CD4-positive, CD25-positive, alpha-beta regulatory T cell (primary cell): ENCODE measurements around the gene LRRC8C. TPM values are rescaled to one million over a fixed set of nuclear protein-coding genes. Genes with fewer than 3 reads are reported as not detected.

ENCODE experiments used
- ATAC-seq, 2 donors: fragments of 150-1000 bp; cut with Tn5 transposase; one replicate each; pipeline ENCODE4 v1.10.0; 2021; ENCODE audit warnings: low read depth in 2 of 2, moderate number of reproducible peaks in 2 of 2, moderate library complexity in 1 of 2
- DNase-seq, 3 donors: peaks; one replicate each; pipeline versions ENCODE4 v3.0.0 to v3.0.0-alpha.2; 2012 to 2022; ENCODE audit warnings: mixed read lengths in 1 of 3
- H3K27ac ChIP-seq: one replicate; pipeline ENCODE4 v1.7.0; 2013; ENCODE audit warnings: mild to moderate bottlenecking, low read length; ENCODE audit not compliant: insufficient read depth, poor library complexity, severe bottlenecking
- H3K27me3 ChIP-seq: one replicate; pipeline ENCODE4 v1.7.0; 2013; ENCODE audit warnings: low read length; ENCODE audit not compliant: control insufficient read depth, insufficient read depth
- H3K36me3 ChIP-seq: one replicate; pipeline ENCODE4 v1.7.0; 2013; ENCODE audit warnings: mild to moderate bottlenecking, low read length, moderate library complexity; ENCODE audit not compliant: control insufficient read depth, insufficient read depth
- H3K4me1 ChIP-seq: 2 replicates; pipeline ENCODE4 v1.7.0; 2013; ENCODE audit warnings: mild to moderate bottlenecking, low read length; ENCODE audit not compliant: insufficient read depth, control insufficient read depth, poor library complexity, severe bottlenecking
- H3K4me3 ChIP-seq: one replicate; pipeline ENCODE4 v1.7.0; 2013; ENCODE audit warnings: low read depth, mild to moderate bottlenecking, low read length, moderate library complexity
- H3K9me3 ChIP-seq, 2 experiments: 1 replicate in 1 of 2; 2 replicates in 1 of 2; pipeline ENCODE4 v1.7.0; 2013; ENCODE audit warnings: low read length in 2 of 2, mild to moderate bottlenecking in 1 of 2, moderate library complexity in 1 of 2; ENCODE audit not compliant: control insufficient read depth in 2 of 2
- H3K27ac Mint-ChIP-seq, 3 donors: one replicate each; pipeline ENCODE4 v1.8.0; 2020 to 2022; ENCODE audit warnings: mild to moderate bottlenecking in 3 of 3, mixed read lengths in 3 of 3, moderate library complexity in 2 of 3
- H3K27me3 Mint-ChIP-seq: one replicate; pipeline ENCODE4 v1.8.0; 2022; ENCODE audit warnings: mild to moderate bottlenecking, mixed read lengths
- H3K36me3 Mint-ChIP-seq: one replicate; pipeline ENCODE4 v1.8.0; 2020; ENCODE audit warnings: mixed read lengths
- H3K4me1 Mint-ChIP-seq, 4 donors: one replicate each; pipeline ENCODE4 v1.8.0; 2020 to 2022; ENCODE audit warnings: mixed read lengths in 4 of 4, mild to moderate bottlenecking in 1 of 4
- H3K4me3 Mint-ChIP-seq, 4 donors: one replicate each; pipeline ENCODE4 v1.8.0; 2020 to 2022; ENCODE audit warnings: mild to moderate bottlenecking in 4 of 4, mixed read lengths in 4 of 4, moderate library complexity in 3 of 4
- H3K9me3 Mint-ChIP-seq, 7 donors: one replicate each; pipeline ENCODE4 v1.8.0; 2020 to 2022; ENCODE audit warnings: mixed read lengths in 7 of 7, mild to moderate bottlenecking in 3 of 7, moderate library complexity in 2 of 7
- polyA plus RNA-seq, 4 donors: library from polyadenylated mRNA; unstranded; fragments of 300-500 nt; fragmentation: Illumina TruSeq; gene quantifications; one replicate each; pipeline ENCODE4 v1.2.3, GENCODE V29; 2021
- total RNA-seq: library from RNA; stranded (reverse); gene quantifications from one replicate; pipeline ENCODE4 v1.2.3, GENCODE V29; 2022

Gene LRRC8C
- total and polyA plus RNA-seq, 5 donors from 2014 or later, result 22.8 to 70.4 (median 24.9) TPM

DNA sequence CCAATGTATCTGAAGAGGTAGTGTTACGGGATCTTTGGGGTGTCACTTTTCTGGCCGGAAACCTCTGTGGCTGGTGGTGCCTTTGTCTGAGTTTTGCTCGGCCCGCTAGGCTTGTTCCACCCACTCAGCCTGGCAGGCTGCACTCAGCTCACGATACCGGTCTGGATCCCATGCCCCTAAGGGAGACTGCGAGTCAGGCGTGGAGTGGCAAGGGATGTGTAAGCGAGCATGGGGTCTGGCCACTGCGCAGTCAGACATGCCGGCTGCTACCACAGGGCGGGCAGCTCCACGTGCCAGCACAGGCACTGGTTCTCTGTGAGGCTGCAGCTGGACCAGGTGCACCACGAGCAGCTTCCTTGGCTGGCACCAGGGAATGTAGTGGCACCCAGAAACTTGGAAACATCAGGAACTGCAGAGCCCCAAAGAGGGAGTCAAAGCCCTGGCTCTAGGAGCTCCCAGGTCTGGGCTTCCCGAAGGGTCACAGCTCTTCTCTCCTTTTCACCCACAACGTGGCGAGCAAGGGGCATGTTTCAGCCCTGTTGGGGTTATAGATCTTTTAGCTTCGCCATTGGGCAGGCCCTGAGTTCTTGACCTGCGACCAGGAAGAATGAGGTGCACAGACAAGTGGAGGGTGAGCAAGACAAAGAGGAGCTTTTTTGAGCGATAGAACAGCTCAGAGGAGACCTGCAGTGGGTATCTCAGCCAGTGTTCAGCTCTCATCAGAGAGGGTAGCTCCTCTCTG is 23.8 kb upstream of the LRRC8C start:
- H3K9me3 Mint-ChIP-seq, result no peaks in the 10 kb centered on the region
- Histone ChIP-seq H3K9me3 (no peaks in the 10 kb centered on the region), H3K4me3 (peak overlapping the region; percentile 82), H3K27ac (peak overlapping the region; percentile 92), H3K27me3 (no peaks in the 10 kb centered on the region), H3K4me1 (peaks cover 89% of the 10 kb centered on the region), H3K36me3 (no peaks in the 10 kb centered on the region)
- peak overlapping the region; percentile 98 to 99 (median 99) for H3K27ac Mint-ChIP-seq
- peak overlapping the region; percentile 64 to 88 (median 78) for H3K4me3 Mint-ChIP-seq
- H3K27me3 Mint-ChIP-seq, result no peaks in the 10 kb centered on the region
- peaks cover 35 to 88% (median 68%) of the 10 kb centered on the region in 4 donors for H3K4me1 Mint-ChIP-seq
- DNase-seq, result peak in 2 of 3 donors; percentile 34 to 79
- H3K36me3 Mint-ChIP-seq, result peaks cover 2% of the 10 kb centered on the region
- no peak for ATAC-seq

DNA sequence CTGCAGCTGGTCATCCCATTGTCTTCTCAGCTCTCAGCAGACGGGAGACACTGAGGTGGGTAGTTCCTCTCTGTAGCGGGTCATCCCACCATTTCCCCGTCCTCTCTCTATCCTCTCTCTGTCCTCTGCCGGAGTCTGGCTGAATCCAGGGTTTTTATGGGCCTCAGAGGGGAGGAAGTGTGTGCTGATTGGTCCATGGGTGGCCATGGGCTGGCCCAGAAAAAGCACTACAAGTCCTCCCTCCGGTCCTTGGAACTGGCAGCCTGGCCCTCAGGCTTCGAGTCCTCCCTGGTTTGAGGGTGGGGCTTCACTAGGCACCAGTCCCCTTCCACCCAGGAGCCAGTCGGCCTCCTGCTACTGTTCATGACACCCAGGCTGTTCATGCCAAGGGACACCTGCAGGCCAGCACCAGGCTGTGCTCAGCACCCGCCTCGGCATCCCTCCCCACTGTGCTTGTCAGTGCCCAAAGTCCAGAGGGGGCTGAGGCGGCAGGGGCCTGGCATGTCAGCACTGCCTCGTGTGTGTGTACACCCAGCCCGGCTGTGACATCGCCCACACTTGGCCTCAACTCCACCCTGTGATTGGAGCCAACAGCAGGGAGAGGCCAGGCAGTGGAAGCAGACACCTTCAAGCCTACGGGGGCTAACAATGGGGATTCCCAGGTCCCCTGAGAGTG is 23.0 kb upstream of the LRRC8C start:
- Mint-ChIP-seq H3K27ac (peak overlapping the region; percentile 92 to 99 (median 98)), H3K9me3 (no peaks in the 10 kb centered on the region), H3K4me3 (peak overlapping the region; percentile 37 to 88 (median 72)), H3K36me3 (peaks cover 4% of the 10 kb centered on the region), H3K27me3 (no peaks in the 10 kb centered on the region), H3K4me1 (peaks cover 38 to 84% (median 68%) of the 10 kb centered on the region in 4 donors)
- Histone ChIP-seq H3K27me3 (no peaks in the 10 kb centered on the region), H3K9me3 (no peaks in the 10 kb centered on the region), H3K4me1 (peaks cover 81% of the 10 kb centered on the region), H3K27ac (peak overlapping the region; percentile 92), H3K4me3 (peak overlapping the region; percentile 82), H3K36me3 (no peaks in the 10 kb centered on the region)
- ATAC-seq, result no peak
- DNase-seq, result no peak

- Histone ChIP-seq H3K4me3 (peak overlapping the region; percentile 75), H3K36me3 (no peaks in the 10 kb centered on the region), H3K4me1 (peaks cover 75% of the 10 kb centered on the region), H3K27me3 (no peaks in the 10 kb centered on the region), H3K27ac (peak overlapping the region; percentile 92), H3K9me3 (no peaks in the 10 kb centered on the region)
- DNase-seq, result peak; percentile 40 to 83 (median 77)
- ATAC-seq, result peak; percentile 35 to 38
- Mint-ChIP-seq H3K9me3 (no peaks in the 10 kb centered on the region), H3K4me3 (peak overlapping the region; percentile 78 to 95 (median 88)), H3K27ac (peak overlapping the region; percentile 91 to 99 (median 98)), H3K27me3 (no peaks in the 10 kb centered on the region), H3K36me3 (peaks cover 4% of the 10 kb centered on the region), H3K4me1 (peaks cover 36 to 84% (median 64%) of the 10 kb centered on the region in 4 donors)
Observed at GRCh38 chr1:89610457-89611011, 22.4 kb upstream of the LRRC8C start.

DNA sequence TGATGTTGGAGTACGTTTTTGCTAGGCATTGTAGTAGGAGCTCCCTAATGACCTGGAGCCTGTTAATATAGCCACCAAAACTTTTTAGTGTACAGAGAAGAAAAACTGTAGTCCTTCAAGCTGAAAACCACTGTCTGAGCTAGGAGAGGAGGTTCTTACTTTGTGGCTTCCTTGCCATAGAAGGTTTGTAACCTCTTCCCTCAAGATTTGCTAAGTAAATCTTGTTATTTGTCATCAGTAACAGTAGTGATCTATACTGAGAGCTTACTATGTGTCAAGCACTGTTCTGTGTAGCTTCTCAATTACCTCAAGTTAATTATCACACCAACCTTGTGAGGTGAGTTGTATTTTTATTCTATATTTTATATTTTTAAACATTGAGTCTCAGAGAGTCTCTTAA is 21.2 kb upstream of the LRRC8C start:
- Mint-ChIP-seq H3K4me1 (peaks cover 33 to 83% (median 60%) of the 10 kb centered on the region in 4 donors), H3K27me3 (no peaks in the 10 kb centered on the region), H3K36me3 (peaks cover 8% of the 10 kb centered on the region), H3K27ac (peak overlapping the region; percentile 91 to 99 (median 98)), H3K9me3 (no peaks in the 10 kb centered on the region), H3K4me3 (peak overlapping the region; percentile 16 to 90 (median 82))
- Histone ChIP-seq H3K27ac (peak overlapping the region; percentile 92), H3K27me3 (no peaks in the 10 kb centered on the region), H3K4me1 (peaks cover 63% of the 10 kb centered on the region), H3K9me3 (no peaks in the 10 kb centered on the region), H3K4me3 (peak overlapping the region; percentile 75), H3K36me3 (peaks cover 6% of the 10 kb centered on the region)
- ATAC-seq (peak; percentile 24 to 31), DNase-seq (peak in 2 of 3 donors; percentile 57 to 80)

- H3K4me1 ChIP-seq, result peaks cover 42% of the 10 kb centered on the region
- H3K36me3 ChIP-seq, result peaks cover 14% of the 10 kb centered on the region
- peaks cover 0 to 7% of the 10 kb centered on the region in 2 experiments for H3K9me3 ChIP-seq
- H3K4me3 ChIP-seq, result no peak overlapping the region
- peaks cover 0 to 10% (median 0%) of the 10 kb centered on the region in 7 donors for H3K9me3 Mint-ChIP-seq
- no peak for DNase-seq
- no peaks in the 10 kb centered on the region for H3K27me3 ChIP-seq
- no peak overlapping the region for H3K27ac Mint-ChIP-seq
- ATAC-seq, result no peak
- no peak overlapping the region for H3K27ac ChIP-seq
- no peaks in the 10 kb centered on the region for H3K27me3 Mint-ChIP-seq
- peaks cover 32 to 70% (median 48%) of the 10 kb centered on the region in 4 donors for H3K4me1 Mint-ChIP-seq
- peaks cover 23% of the 10 kb centered on the region for H3K36me3 Mint-ChIP-seq
- H3K4me3 Mint-ChIP-seq, result peak overlapping the region in 1 of 4 donors; percentile 62
Observed at GRCh38 chr1:89613928-89614327, 19.0 kb upstream of the LRRC8C start.

- ATAC-seq, result peak in 1 of 2 donors; percentile 17
- Mint-ChIP-seq H3K4me3 (peak overlapping the region in 1 of 4 donors; percentile 11), H3K27me3 (no peaks in the 10 kb centered on the region), H3K36me3 (peaks cover 31% of the 10 kb centered on the region), H3K4me1 (peaks cover 36 to 68% (median 49%) of the 10 kb centered on the region in 4 donors), H3K27ac (peak overlapping the region; percentile 6 to 89 (median 61)), H3K9me3 (peaks cover 0 to 10% (median 0%) of the 10 kb centered on the region in 7 donors)
- peaks cover 0 to 7% of the 10 kb centered on the region in 2 experiments for H3K9me3 ChIP-seq
- H3K27me3 ChIP-seq, result no peaks in the 10 kb centered on the region
- peak in 1 of 3 donors; percentile 53 for DNase-seq
- H3K27ac ChIP-seq, result no peak overlapping the region
- H3K36me3 ChIP-seq, result peaks cover 14% of the 10 kb centered on the region
- H3K4me1 ChIP-seq, result peaks cover 22% of the 10 kb centered on the region
- no peak overlapping the region for H3K4me3 ChIP-seq
Observed at GRCh38 chr1:89615676-89616598, 17.0 kb upstream of the LRRC8C start.
